IPS-11a (cell line): ENCODE measurements around the gene SAMD5.

Experiments used
- H3K4me3 ChIP-seq: one replicate; pipeline ENCODE4 v1.5.1; 2013; ENCODE audit warnings: low read depth, low read length, control low read depth

SAMD5 gene

DNA sequence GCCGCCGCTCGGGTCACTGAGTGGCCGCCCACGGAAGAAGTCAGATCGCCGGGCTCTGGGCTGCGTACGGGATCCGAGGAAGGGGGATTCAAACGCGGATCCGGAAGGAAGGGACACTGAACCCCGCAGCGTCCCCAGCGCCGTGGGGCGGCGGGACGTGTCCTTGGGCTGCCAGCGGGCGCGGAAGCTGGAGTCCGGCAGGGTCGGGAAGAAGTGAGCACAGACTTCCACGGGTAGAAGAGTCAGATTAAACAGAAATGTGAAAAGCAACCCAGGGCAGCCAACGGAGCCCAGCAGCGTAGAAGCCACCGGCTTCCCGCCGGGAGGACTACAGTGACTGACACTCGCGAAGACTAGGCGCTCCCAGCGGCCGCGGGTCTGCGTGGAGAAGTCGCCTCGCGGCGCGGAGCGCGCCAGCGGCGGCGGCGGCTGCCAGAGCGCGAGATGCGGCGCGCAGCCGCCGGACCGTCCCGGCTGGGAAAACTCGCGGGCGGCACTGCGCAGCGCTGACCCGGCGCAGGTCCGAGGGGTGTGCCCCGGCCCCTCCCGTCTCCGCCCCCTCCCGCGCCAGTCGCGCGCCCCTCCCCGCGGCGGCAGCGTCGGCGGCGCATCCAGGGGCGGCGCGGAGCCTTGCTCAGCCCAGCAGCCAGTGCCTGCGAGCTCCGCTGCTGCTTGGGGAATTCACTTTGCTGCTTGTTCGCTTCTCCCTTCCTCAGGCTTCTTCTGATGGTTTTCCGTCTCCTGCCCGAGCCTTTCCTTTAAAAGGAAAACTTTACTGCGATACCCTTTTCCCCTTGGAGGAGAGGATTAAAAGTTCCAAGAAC lies at the start of gene SAMD5:
SAMD5 (plus strand) TSS at position 649 of the 824 bp plus-strand sequence. CDS start 239 bp downstream, outside the sequence.
- H3K4me3 ChIP-seq: peak within 1 kb of the TSS; percentile 49

DNA sequence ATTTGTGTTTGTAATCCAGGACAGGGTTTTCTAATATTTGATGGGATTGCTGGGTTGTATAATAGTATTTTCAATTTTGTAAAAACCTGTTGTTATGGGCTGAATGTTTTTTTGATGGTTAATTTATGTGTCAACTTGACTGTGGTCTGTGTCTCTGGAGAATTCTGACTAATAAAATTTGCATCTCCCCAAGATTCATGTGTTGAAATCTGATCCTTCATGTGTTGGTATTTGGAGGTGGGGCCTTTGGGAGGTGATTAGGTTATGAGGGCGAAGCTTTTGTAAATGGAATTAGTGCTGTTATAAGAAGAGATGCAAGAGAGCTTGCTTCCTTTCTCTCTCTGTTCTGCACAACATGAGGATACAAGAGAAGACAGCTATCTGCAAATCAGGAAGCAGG lies 48.7 kb upstream of the SAMD5 start:
- no peak overlapping the region for H3K4me3 ChIP-seq

- no peak overlapping the region for H3K4me3 ChIP-seq
These were observed 44.8 kb upstream of the SAMD5 start for GRCh38 chr6:147463651-147464050.

GRCh38 chr6:147467428-147467827 lies 41.1 kb upstream of the SAMD5 start:
- no peak overlapping the region for H3K4me3 ChIP-seq

DNA sequence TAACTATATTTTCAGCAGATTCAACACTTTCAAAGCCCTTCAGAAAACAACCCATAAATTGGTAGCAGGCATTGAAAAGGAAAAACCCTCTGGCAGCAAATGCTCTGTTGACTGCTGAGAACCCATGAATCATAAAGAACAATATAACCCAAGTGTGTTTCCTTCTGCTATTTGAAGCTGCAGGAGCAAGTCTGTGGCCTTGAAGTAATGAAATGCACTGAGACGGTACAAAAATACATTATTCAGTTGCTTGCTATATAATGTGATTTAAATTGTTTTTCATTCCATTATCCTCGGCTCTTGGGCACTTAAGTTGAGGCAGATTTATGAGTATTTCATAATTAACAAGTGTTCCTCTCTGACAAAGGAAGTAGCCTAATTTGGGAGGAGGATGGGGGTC lies 40.6 kb upstream of the SAMD5 start:
- no peak overlapping the region for H3K4me3 ChIP-seq

DNA sequence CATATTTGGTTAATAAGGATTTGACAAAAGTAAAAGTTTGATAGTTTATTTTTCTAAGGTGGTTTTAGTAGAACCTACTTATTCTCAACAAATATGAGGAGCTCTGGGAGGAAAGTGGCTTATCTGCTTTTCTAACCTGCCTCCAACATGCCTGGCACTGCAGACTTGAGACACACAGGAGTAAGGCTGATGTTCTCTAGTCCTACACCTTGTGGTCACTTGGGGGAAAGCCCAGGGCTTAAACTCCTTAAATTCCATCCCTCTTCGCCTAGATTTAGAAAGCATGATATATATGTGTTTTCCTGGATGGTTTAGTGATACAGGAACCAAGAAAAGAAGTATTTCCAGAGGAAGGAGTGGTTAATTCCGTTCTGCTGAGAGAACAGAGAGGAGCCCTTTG lies 39.9 kb upstream of the SAMD5 start:
- H3K4me3 ChIP-seq: no peak overlapping the region

GRCh38 chr6:147479857-147480256 lies 28.6 kb upstream of the SAMD5 start:
- H3K4me3 ChIP-seq: no peak overlapping the region

GRCh38 chr6:147486683-147487082 lies 21.8 kb upstream of the SAMD5 start:
- no peak overlapping the region for H3K4me3 ChIP-seq

GRCh38 chr6:147497472-147497871 lies 11.0 kb upstream of the SAMD5 start:
- H3K4me3 ChIP-seq: no peak overlapping the region

DNA sequence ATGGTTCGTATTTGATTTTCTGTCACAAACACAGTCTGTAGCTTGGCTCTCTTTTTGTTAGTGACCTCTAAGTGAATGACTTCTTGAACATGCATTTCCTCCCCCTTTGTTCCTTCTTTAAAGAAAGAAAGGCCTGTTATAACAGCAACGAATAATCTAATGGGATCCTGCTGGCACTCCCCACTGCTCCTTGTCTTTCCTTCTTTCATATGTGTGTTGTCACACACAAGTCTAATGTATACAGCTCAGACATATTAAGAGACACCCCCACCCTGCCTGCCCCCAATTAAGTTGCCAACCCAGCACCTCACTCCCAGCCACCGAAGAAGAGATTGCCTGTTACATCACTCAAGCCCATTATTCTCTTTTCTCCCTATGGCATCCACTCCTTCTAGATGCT lies 4.9 kb upstream of the SAMD5 start:
- no peak overlapping the region for H3K4me3 ChIP-seq

GRCh38 chr6:147504848-147505247 lies 3.6 kb upstream of the SAMD5 start:
- no peak overlapping the region for H3K4me3 ChIP-seq

DNA sequence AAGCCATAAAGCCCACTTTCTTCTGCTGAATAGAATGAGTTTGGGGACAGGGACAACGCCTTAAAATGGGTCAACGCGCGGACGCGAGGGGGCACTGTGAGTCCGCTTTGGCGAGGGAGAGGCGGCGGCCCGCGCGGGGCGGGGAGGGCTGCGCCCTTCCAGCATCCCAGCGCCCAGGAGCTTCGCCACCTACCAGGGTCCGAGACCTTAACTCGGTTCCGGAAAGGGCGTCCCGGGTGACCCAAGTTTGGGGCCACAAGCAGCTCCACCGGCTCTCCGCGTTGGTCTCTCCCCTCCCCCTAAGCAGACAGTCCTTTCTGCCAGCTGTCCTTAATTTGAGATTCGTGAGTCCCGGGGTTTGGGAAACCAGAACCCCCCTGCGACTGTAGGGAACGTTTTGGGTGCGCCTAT lies 1.8 kb upstream of the SAMD5 start:
- no peak overlapping the region for H3K4me3 ChIP-seq

GRCh38 chr6:147507162-147508041 lies 1.1 kb upstream of the SAMD5 start:
- H3K4me3 ChIP-seq: peak overlapping the region; percentile 34

DNA sequence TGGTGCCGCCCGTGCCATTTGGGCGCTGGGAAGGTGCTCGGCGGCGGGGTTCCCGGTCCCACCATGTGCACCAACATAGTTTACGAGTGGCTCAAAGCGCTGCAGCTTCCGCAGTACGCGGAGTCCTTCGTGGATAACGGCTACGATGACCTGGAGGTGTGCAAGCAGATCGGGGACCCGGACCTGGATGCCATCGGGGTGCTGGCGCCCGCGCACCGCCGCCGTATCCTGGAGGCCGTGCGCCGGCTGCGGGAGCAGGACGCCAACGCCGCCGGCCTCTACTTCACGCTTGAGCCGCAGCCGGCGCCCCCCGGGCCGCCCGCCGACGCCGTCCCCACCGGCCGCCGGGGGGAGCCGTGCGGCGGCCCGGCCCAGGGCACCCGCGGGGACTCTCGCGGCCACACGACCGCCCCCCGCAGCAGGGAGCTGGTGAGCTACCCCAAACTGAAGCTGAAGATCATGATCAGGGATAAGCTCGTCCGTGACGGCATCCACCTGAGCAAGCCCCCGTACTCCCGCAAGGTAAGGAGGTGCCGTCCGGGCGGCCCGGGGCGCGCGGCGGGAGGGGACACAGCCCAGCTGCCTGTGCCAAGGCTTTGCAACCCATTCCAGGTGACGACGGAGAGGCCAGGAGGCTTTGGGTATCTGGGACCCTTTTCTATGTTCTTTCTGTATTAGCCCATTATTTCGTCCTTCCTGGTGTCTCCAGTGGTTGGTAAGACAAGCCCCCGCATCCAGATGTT lies 547 bp downstream of the SAMD5 start:
- H3K4me3 ChIP-seq: peak overlapping the region; percentile 49

- H3K4me3 ChIP-seq: no peak overlapping the region
These were observed 1.4 kb downstream of the SAMD5 start for GRCh38 chr6:147509891-147510290.

DNA sequence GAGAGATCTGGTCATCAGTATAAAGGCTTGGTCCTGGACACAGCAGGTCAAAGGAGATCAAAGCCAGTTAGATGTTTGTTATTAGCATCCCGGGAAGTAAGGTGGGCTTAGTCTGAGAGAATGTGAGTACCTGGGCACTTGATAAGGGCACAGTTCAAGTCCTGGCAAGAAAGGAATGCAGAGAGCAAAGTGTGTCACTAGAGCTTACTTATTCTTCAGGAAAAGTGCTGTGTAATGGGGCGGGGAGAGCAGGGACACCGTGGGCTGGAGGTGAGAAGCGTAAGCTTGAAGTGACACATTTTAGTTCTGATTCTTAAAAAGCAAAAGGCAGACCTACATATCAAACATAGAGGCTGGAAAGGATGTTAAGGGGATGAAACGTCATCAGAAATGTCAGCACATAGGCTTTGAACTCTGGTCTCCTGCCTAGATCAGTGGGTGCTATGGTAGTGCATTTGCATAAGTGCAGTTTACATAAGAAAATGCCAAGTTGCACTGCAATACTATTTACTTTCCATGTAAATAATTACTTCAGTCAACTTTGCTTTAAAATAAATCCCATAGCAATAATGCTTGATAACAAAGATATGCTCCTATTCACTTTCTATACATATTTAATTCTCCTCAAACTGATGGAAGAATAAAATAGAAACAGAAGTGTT lies 2.6 kb downstream of the SAMD5 start:
- H3K4me3 ChIP-seq: no peak overlapping the region

DNA sequence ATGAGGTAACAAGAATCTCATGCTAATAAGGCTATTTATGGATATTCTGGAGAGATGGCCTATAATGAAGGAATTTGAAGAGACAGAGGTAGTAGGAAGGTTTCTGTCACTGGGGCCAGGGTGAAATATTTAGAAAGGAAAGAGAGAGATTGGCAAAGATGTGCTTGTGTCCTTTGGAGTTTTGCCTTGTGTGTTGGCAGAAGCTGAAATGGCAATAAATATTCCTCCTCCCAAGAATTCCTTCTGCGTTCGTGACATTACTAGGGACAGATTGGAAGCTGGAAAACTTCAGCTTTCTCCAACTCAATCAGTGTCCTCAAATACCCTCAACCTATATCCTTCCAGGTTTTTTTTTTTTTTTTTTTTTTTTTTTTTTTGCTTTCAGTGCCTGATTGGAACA lies 6.3 kb downstream of the SAMD5 start:
- H3K4me3 ChIP-seq: no peak overlapping the region

DNA sequence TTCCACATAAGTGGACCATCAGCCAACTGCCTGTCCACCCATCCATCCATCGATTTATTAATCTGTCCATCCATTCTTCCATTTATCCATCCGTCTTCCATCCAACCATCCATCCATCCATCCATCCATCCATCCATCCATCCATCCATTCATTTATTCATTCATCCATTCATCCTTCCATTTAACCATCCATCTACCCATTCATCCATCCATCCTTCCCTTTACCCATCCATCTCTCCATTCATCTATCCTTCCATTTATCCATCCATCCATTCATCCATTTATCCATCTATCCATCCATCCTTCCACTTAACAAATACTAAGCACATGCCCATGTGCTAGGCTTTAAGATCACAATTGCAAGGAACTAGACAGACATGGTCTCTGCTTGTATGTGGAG lies 6.8 kb downstream of the SAMD5 start:
- no peak overlapping the region for H3K4me3 ChIP-seq

DNA sequence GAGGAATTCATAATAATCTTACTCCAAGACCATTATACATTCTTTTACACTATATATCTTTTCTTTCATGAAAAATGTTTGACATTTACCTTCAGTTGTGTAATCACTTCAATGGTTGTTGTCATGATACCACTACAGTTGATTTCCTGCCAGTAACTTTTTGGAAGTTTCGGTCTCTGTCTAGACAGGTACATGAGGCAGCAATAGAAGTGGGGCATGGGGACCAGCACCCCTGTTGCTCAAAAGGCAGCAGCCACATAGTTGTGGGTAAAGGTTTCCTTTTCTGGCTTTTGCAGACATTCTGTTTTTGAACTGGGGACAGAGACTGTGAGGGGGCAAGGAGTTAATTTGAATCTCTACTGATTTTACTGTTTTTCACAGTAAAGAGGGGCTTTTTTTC lies 14.1 kb downstream of the SAMD5 start:
- H3K4me3 ChIP-seq: no peak overlapping the region

DNA sequence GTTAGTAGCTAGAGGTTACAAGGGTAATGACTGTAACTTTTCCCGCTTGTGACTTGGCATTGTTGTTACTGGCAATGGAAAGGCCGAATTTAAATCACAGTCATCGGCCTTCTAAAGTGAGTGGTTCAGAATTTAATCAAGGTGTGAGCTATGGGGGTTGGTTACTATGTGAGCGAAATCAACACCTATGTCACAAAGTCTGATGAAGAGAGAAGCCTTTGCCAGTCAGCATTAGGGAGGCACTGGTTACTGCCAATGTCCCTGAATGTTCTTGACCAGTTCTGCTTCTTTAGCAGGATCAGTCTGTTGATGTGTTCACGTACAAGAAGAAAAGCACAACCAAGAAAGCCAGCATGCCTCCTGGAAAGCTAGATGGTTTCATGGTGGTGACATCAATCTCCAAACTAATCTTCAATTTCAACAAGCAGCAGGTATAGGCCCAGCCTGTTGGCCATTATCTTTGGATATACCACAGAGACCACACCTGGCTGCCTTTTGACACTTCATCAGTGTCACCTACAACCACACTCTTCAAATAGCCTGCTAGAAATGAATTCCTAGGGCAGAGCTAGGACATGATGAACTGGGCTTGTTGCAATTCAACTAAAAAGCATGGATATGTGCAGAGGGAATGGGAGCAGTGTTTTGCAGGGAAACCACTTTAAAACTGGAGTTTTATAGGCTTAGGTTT lies 17.2 kb downstream of the SAMD5 start:
- no peak overlapping the region for H3K4me3 ChIP-seq
